ENCODE measurements around the gene ALK. TPM values are rescaled to one million over a fixed set of nuclear protein-coding genes. Genes with fewer than 3 reads are reported as not detected.

ALK gene
- total RNA-seq, 1 experiment from 2014 or later: 0.87 TPM

DNA sequence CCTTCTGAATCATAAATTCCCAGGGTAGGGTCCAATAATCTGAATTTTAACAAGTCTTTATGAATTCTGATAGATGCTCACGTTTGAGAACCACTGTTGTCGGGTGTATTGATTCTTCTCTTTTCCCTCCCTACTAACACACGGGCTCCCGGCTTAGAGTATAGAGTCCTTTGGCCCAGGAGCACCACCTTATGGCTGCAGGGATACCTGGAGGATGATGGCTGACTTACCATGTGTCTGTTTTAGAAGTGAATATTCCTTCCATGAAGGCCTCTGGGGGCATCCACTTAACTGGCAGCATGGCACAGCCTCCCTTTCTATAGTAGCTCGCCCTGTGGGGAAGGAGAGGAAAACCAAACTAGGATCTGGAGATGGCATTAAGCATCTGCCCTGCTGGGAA, 714.4 kb downstream of the ALK start:
- Histone ChIP-seq H3K9me3 (ENCODE audit: low read length) (no peaks in the 10 kb centered on the region), H3K36me3 (ENCODE audit: low read depth, low read length) (no peaks in the 10 kb centered on the region), H3F3A (ENCODE audit: low read length, unreplicated experiment) (no peaks in the 10 kb centered on the region), H3K27ac (ENCODE audit: low read length) (no peak overlapping the region), H4K20me1 (ENCODE audit: low read length) (no peaks in the 10 kb centered on the region), H3K79me2 (ENCODE audit: low read length) (no peaks in the 10 kb centered on the region), H3K4me2 (ENCODE audit: low read length) (no peak overlapping the region), H2AFZ (ENCODE audit: low read length) (no peak overlapping the region), H3K9me2 (replicated peaks; ENCODE audit: low read length) (no peaks in the 10 kb centered on the region), H3K9ac (ENCODE audit: low read length) (no peak overlapping the region), H3K4me1 (ENCODE audit: insufficient read depth, low read length) (peaks cover 8% of the 10 kb centered on the region), H3K4me3 (ENCODE audit: low read length) (no peak overlapping the region), H3K27me3 (ENCODE audit: low read length) (no peaks in the 10 kb centered on the region)
- POLR2A ChIA-PET (ENCODE audit: unreplicated experiment): no interaction called here
- BruUV-seq (replicated peaks): no TSS peak
- DNase-seq (no peak), ATAC-seq (peak; percentile 35)
- TF ChIP-seq, protein P1, sequence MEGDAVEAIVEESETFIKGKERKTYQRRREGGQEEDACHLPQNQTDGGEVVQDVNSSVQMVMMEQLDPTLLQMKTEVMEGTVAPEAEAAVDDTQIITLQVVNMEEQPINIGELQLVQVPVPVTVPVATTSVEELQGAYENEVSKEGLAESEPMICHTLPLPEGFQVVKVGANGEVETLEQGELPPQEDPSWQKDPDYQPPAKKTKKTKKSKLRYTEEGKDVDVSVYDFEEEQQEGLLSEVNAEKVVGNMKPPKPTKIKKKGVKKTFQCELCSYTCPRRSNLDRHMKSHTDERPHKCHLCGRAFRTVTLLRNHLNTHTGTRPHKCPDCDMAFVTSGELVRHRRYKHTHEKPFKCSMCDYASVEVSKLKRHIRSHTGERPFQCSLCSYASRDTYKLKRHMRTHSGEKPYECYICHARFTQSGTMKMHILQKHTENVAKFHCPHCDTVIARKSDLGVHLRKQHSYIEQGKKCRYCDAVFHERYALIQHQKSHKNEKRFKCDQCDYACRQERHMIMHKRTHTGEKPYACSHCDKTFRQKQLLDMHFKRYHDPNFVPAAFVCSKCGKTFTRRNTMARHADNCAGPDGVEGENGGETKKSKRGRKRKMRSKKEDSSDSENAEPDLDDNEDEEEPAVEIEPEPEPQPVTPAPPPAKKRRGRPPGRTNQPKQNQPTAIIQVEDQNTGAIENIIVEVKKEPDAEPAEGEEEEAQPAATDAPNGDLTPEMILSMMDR (conservative IDR thresholded peaks at IDR 0.05; ENCODE audit: low read depth, low read length): peak; percentile 35; the same call in 1 of the 2 replicates
- TF ChIP-seq EZH2 (IDR thresholded peaks at IDR 0.05; ENCODE audit: low read length, unreplicated experiment): no peak
- intact Hi-C loops (cut with micrococcal nuclease): no loop called here
- CTCF ChIA-PET: no interaction called here

DNA sequence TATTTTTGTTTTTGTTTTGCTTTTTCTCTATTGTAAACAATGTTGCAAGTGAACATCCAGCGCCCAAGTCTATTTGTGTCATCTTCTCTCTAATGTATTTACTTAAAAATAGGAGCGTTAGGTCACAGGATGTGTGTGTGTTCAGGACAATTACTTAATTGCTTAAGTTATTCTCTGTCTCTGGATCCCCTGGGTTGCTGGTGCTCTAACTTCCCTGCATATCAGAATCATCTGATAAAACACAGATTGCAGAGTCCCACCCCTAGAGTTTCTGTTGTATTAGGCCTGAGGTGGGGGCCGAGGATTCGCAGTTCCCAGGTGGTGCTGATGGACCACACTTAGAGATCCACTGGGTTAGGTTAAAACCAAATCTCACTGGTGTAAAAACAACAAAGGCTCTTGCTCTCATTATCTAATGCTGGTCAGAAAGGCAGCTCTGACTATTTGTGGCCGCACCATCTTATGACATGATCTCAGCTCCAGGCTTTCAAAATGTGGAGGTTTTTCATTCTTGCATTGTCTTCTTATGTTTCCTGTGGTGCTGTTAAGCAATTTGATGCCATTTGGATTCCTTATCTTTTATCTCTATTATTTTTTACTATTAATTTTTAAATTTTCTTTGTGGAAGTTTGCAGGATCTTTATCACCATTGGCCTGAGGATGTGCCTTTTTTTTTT, 718.4 kb downstream of the ALK start:
- Histone ChIP-seq H4K20me1 (ENCODE audit: low read length) (no peaks in the 10 kb centered on the region), H3K27ac (ENCODE audit: low read length) (no peak overlapping the region), H3K9me3 (ENCODE audit: low read length) (no peaks in the 10 kb centered on the region), H3F3A (ENCODE audit: low read length, unreplicated experiment) (no peaks in the 10 kb centered on the region), H3K4me3 (ENCODE audit: low read length) (no peak overlapping the region), H2AFZ (ENCODE audit: low read length) (no peak overlapping the region), H3K9ac (ENCODE audit: low read length) (no peak overlapping the region), H3K9me2 (replicated peaks; ENCODE audit: low read length) (no peaks in the 10 kb centered on the region), H3K36me3 (ENCODE audit: low read depth, low read length) (no peaks in the 10 kb centered on the region), H3K4me1 (ENCODE audit: insufficient read depth, low read length) (no peaks in the 10 kb centered on the region), H3K4me2 (ENCODE audit: low read length) (no peak overlapping the region), H3K79me2 (ENCODE audit: low read length) (no peaks in the 10 kb centered on the region), H3K27me3 (ENCODE audit: low read length) (no peaks in the 10 kb centered on the region)
- BruUV-seq (replicated peaks): no TSS peak
- ChIA-PET CTCF (no interaction called here), POLR2A (ENCODE audit: unreplicated experiment) (no interaction called here)
- DNase-seq (no peak), ATAC-seq (no peak)
- no peak for TF ChIP-seq EZH2phosphoT487 (IDR thresholded peaks at IDR 0.05; ENCODE audit: borderline replicate concordance, low read length)
- TF ChIP-seq, protein P1 (conservative IDR thresholded peaks at IDR 0.05; ENCODE audit: low read depth, low read length): no peak
- no peak for TF ChIP-seq EZH2 (IDR thresholded peaks at IDR 0.05; ENCODE audit: low read length, unreplicated experiment)
- intact Hi-C loops (cut with micrococcal nuclease): no loop called here

DNA sequence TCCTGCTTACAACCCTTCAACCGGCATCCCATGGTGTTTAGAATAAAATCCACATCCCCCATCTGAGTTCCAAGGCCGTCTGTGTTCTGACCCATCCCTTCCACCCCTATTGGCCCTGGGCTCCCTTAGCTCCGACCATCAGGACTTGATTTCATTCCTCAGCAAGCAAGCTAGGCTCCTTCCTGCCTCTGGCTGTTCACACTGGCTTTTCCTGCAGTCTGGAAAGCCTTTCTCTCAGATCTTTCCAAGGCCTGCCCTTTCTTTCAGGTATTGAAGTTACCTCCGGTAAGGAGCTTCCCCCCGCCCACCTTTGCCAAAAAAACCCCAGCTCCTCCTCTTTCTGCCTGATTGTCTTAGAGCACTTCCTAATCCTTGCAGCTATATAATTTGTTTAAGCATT, 719.4 kb downstream of the ALK start:
- Histone ChIP-seq H2AFZ (ENCODE audit: low read length) (no peak overlapping the region), H3K9me3 (ENCODE audit: low read length) (no peaks in the 10 kb centered on the region), H3K27ac (ENCODE audit: low read length) (no peak overlapping the region), H3K9me2 (replicated peaks; ENCODE audit: low read length) (no peaks in the 10 kb centered on the region), H3F3A (ENCODE audit: low read length, unreplicated experiment) (no peaks in the 10 kb centered on the region), H3K4me2 (ENCODE audit: low read length) (no peak overlapping the region), H3K9ac (ENCODE audit: low read length) (no peak overlapping the region), H4K20me1 (ENCODE audit: low read length) (no peaks in the 10 kb centered on the region), H3K79me2 (ENCODE audit: low read length) (no peaks in the 10 kb centered on the region), H3K4me3 (ENCODE audit: low read length) (no peak overlapping the region), H3K4me1 (ENCODE audit: insufficient read depth, low read length) (peaks cover 6% of the 10 kb centered on the region; the same call in 1 of the 2 replicates), H3K36me3 (ENCODE audit: low read depth, low read length) (no peaks in the 10 kb centered on the region), H3K27me3 (ENCODE audit: low read length) (no peaks in the 10 kb centered on the region)
- intact Hi-C loops (cut with micrococcal nuclease): no loop called here
- no peak for DNase-seq
- no peak for ATAC-seq
- CTCF ChIA-PET: no interaction called here
- BruUV-seq (replicated peaks): no TSS peak
- TF ChIP-seq EZH2 (IDR thresholded peaks at IDR 0.05; ENCODE audit: low read length, unreplicated experiment) (no peak), EZH2phosphoT487 (IDR thresholded peaks at IDR 0.05; ENCODE audit: borderline replicate concordance, low read length) (no peak)
- TF ChIP-seq, protein P1 (conservative IDR thresholded peaks at IDR 0.05; ENCODE audit: low read depth, low read length): no peak
- POLR2A ChIA-PET (ENCODE audit: unreplicated experiment): no interaction called here
